Cardiac septum (tissue), 1 donor: Measurements from ENCODE around the gene CRYBG1. TPM values are rescaled to one million over a fixed set of nuclear protein-coding genes. Genes with fewer than 3 reads are reported as not detected.
"Not testable (repeated sequence)": the region's sequence is repeated elsewhere in the genome, so short reads cannot be mapped to it uniquely, and the experiment has no call there.

Source experiments
- DNase-seq: peaks from one replicate; pipeline ENCODE4 v3.0.0-alpha.2; 2020; ENCODE audit warnings: low spot score
- intact Hi-C: fragments of 100-400 bp; cut with DNase I; formaldehyde crosslinking; loops from one replicate; pipeline ENCODE4 v1.14.0; 2022
- total RNA-seq: library from RNA; stranded (reverse); fragmentation: NEBNext Ultra II Directional; extraction: Animal tissue kit (Norgen Biotek cat#: 25700); gene quantifications from one replicate; pipeline ENCODE4 v1.2.1, GENCODE V29; 2021
- donor health status: DM: no; HTN: no; CAD: no.

Gene CRYBG1
- total RNA-seq, 1 donor from 2014 or later = 1.7 TPM

GRCh38 chr6:106559659-106560058, 199.1 kb downstream of the CRYBG1 start:
- intact Hi-C loops, DNase-seq: not testable (repeated sequence)

GRCh38 chr6:106560996-106561685, 200.6 kb downstream of the CRYBG1 start:
- intact Hi-C loops = no loop called here
- no peak for DNase-seq

GRCh38 chr6:106561686-106562405, 201.3 kb downstream of the CRYBG1 start:
- intact Hi-C loops = no loop called here
- no peak for DNase-seq

GRCh38 chr6:106563614-106564013, 203.1 kb downstream of the CRYBG1 start:
- no peak for DNase-seq
- intact Hi-C loops = no loop called here

- intact Hi-C loops = no loop called here
- no peak for DNase-seq
These were observed 204.0 kb downstream of the CRYBG1 start for GRCh38 chr6:106564476-106564875.

GRCh38 chr6:106568530-106568929, 208.0 kb downstream of the CRYBG1 start:
- intact Hi-C loops = loop anchor here (5.0 kb wide), 1 partner anchor 231 kb away; no protein-coding TSS in a partner anchor
- no peak for DNase-seq

GRCh38 chr6:106569428-106569827, 208.9 kb downstream of the CRYBG1 start:
- intact Hi-C loops = loop anchor here (5.0 kb wide), 1 partner anchor 232 kb away; no protein-coding TSS in a partner anchor
- no peak for DNase-seq

- intact Hi-C loops = no loop called here
- DNase-seq = no peak
These were observed 211.9 kb downstream of the CRYBG1 start for GRCh38 chr6:106572436-106572835.

- intact Hi-C loops = no loop called here
- no peak for DNase-seq
These were observed 212.5 kb downstream of the CRYBG1 start for GRCh38 chr6:106572875-106573585.

- DNase-seq = no peak
- intact Hi-C loops = no loop called here
These were observed 214.4 kb downstream of the CRYBG1 start for GRCh38 chr6:106574741-106575458.

- no peak for DNase-seq
- intact Hi-C loops = no loop called here
These were observed 218.8 kb downstream of the CRYBG1 start for GRCh38 chr6:106579281-106579680.

GRCh38 chr6:106581468-106581867, 221.0 kb downstream of the CRYBG1 start:
- intact Hi-C loops = no loop called here
- DNase-seq = no peak

GRCh38 chr6:106586815-106587415, 226.4 kb downstream of the CRYBG1 start:
- no peak for DNase-seq
- intact Hi-C loops = no loop called here

GRCh38 chr6:106588937-106589336, 228.4 kb downstream of the CRYBG1 start:
- DNase-seq, intact Hi-C loops: not testable (repeated sequence)

- DNase-seq = no peak
- intact Hi-C loops = no loop called here
These were observed 230.8 kb downstream of the CRYBG1 start for GRCh38 chr6:106591111-106591825.

GRCh38 chr6:106599440-106599839, 238.9 kb downstream of the CRYBG1 start:
- intact Hi-C loops = no loop called here
- no peak for DNase-seq

GRCh38 chr6:106600329-106600728, 239.8 kb downstream of the CRYBG1 start:
- no peak for DNase-seq
- intact Hi-C loops = no loop called here

- intact Hi-C loops = no loop called here
- no peak for DNase-seq
These were observed 247.7 kb downstream of the CRYBG1 start for GRCh38 chr6:106608080-106608668.
